K562 (cell line): Measurements from ENCODE around the gene MYCBPAP. TPM values are rescaled to one million over a fixed set of nuclear protein-coding genes. Genes with fewer than 3 reads are reported as not detected.

Experiments
- ATAC-seq: fragments of 200-7000 bp; cut with Tn5 transposase; 3 replicates; pipeline ENCODE4 v1.9.1; 2020; ENCODE audit warnings: moderate library complexity
- BruUV-seq: library from RNA; stranded (reverse); fragments of 400-500 nt; replicated peaks from 2 replicates; lab custom pipeline; 2021; lab: Mats Ljungman, UMichigan
- CTCF ChIA-PET: fragments of 300-600 bp; formaldehyde crosslinking; extraction: SDS; loops from one replicate; lab custom pipeline; 2021; ENCODE audit warnings: low intra/inter-chr PET ratio; lab: Yijun Ruan, JAX
- POLR2A ChIA-PET: fragments of 300-600, 350-650 bp; sonication (Branson Sonifier 250); formaldehyde crosslinking; extraction: SDS; loops from one replicate; lab custom pipeline; 2021; ENCODE audit warnings: antibody characterized with exemption, inconsistent platforms; lab: Yijun Ruan, JAX
- DNase-seq, 4 experiments: peaks; one replicate each; pipeline versions ENCODE4 v3.0.0 to v3.0.0-alpha.2; 2011 to 2018; ENCODE audit warnings: low spot score in 3 of 4, mixed read lengths in 3 of 4; ENCODE audit errors: extremely low read depth in 1 of 4
- FAIRE-seq: peaks from 2 replicates; lab custom pipeline; 2011; peaks lifted over from hg19 to GRCh38; lab: Jason Lieb, UNC
- H2AFZ ChIP-seq: 2 replicates; pipeline ENCODE4 v1.6.0; 2011; ENCODE audit warnings: low read depth, low read length, control low read depth, inconsistent platforms
- H3K27ac ChIP-seq: fragments of 200-600 bp; 3 replicates; pipeline ENCODE4 v1.8.0; 2011; ENCODE audit warnings: low read depth, mild to moderate bottlenecking, control low read depth, inconsistent platforms, low read length, moderate library complexity, mixed read lengths; ENCODE audit errors: extremely low read depth
- H3K27me3 ChIP-seq, 2 experiments: fragments of 300-600 bp in 1 of 2; 2 replicates in 1 of 2; 3 replicates in 1 of 2; pipeline versions ENCODE4 v1.6.0 to v1.8.0; 2011; ENCODE audit warnings: inconsistent platforms in 2 of 2, low read length in 2 of 2, mild to moderate bottlenecking in 1 of 2, mixed read lengths in 1 of 2, moderate library complexity in 1 of 2; ENCODE audit not compliant: control insufficient read depth in 2 of 2, insufficient read depth in 2 of 2
- H3K36me3 ChIP-seq: fragments of 300-600 bp; 3 replicates; pipeline ENCODE4 v1.8.0; 2011; ENCODE audit warnings: mild to moderate bottlenecking, low read length, inconsistent platforms; ENCODE audit not compliant: control insufficient read depth, insufficient read depth
- H3K4me1 ChIP-seq, 2 experiments: fragments of 200-600 bp in 1 of 2; replicated peaks in 1 of 2; 2 replicates in 1 of 2; 3 replicates in 1 of 2; pipeline versions ENCODE4 v1.5.1 to v1.8.0; 2011; ENCODE audit warnings: inconsistent platforms in 2 of 2, low read length in 2 of 2, mild to moderate bottlenecking in 1 of 2, mixed read lengths in 1 of 2, moderate library complexity in 1 of 2; ENCODE audit not compliant: control insufficient read depth in 2 of 2, insufficient read depth in 2 of 2
- H3K4me2 ChIP-seq: 2 replicates; pipeline ENCODE4 v1.6.1; 2011; ENCODE audit warnings: low read length, control low read depth, inconsistent platforms, mixed read lengths; ENCODE audit not compliant: insufficient read depth
- H3K4me3 ChIP-seq: fragments of 200-600 bp; sonication (generic), shearing (Covaris generic); 2 replicates; pipeline ENCODE4 v1.5.1; 2016; ENCODE audit warnings: control low read depth, inconsistent platforms
- H3K79me2 ChIP-seq: fragments of 200-600 bp; 3 replicates; pipeline ENCODE4 v1.8.0; 2011; ENCODE audit warnings: low read length, inconsistent platforms; ENCODE audit not compliant: control insufficient read depth, insufficient read depth
- H3K9ac ChIP-seq, 2 experiments: 2 replicates each; pipeline versions ENCODE4 v1.6.0 to v1.6.1; 2011; ENCODE audit warnings: low read depth in 2 of 2, low read length in 2 of 2, control low read depth in 1 of 2, inconsistent platforms in 1 of 2, mild to moderate bottlenecking in 1 of 2, mixed read lengths in 1 of 2; ENCODE audit not compliant: insufficient read depth in 1 of 2
- H3K9me1 ChIP-seq: one replicate; pipeline ENCODE4 v1.6.0; 2011; ENCODE audit warnings: inconsistent platforms, mild to moderate bottlenecking, low read length, moderate library complexity; ENCODE audit not compliant: control insufficient read depth, insufficient read depth
- H3K9me3 ChIP-seq: replicated peaks from 2 replicates; pipeline ENCODE4 v1.5.1; 2011; ENCODE audit warnings: low read depth, low read length, inconsistent platforms; ENCODE audit not compliant: control insufficient read depth, insufficient read depth
- H4K20me1 ChIP-seq: replicated peaks from 2 replicates; pipeline ENCODE4 v1.6.1; 2011; ENCODE audit warnings: low read length, inconsistent platforms, mixed read lengths; ENCODE audit not compliant: control insufficient read depth, insufficient read depth
- CREM ChIP-seq: IDR thresholded peaks from 2 replicates; pipeline ENCODE4 v1.6.1; 2014; ENCODE audit warnings: antibody characterized with exemption, low read depth
- EP400 ChIP-seq: fragments of 450-650 bp; IDR thresholded peaks from 2 replicates; pipeline ENCODE4 v1.6.1; 2017; ENCODE audit warnings: antibody characterized with exemption, mild to moderate bottlenecking, moderate library complexity
- HDAC3 ChIP-seq: fragments of 450-650 bp; IDR thresholded peaks from 2 replicates; pipeline ENCODE4 v1.6.1; 2018; ENCODE audit warnings: borderline replicate concordance, mild to moderate bottlenecking, moderate library complexity; ENCODE audit not compliant: partially characterized antibody
- HES1 ChIP-seq: fragments of 450-650 bp; IDR thresholded peaks from 2 replicates; pipeline ENCODE4 v1.6.1; 2016; ENCODE audit warnings: low read depth, mild to moderate bottlenecking, moderate library complexity
- PHTF2 ChIP-seq: fragments of 250-450 bp; sonication (Bioruptor Pico); IDR thresholded peaks from 2 replicates; pipeline ENCODE4 v1.5.0; 2021; ENCODE audit warnings: mild to moderate bottlenecking
- RREB1 ChIP-seq: fragments of 250-450 bp; sonication (Bioruptor Pico); IDR thresholded peaks from 2 replicates; pipeline ENCODE4 v1.4.0; 2020
- ZNF766 ChIP-seq: fragments of 200-800 bp; sonication (Bioruptor generic); conservative IDR thresholded peaks from 2 replicates; pipeline ENCODE4 v1.6.1; 2016; ENCODE audit warnings: missing genetic modification characterization, missing compliant biosample characterization
- WGBS: fragments of 100-300 bp; shearing (Covaris generic); methylation state at CpG from one replicate; pipeline ENCODE4 v1.1.6; 2016; ENCODE audit warnings: low coverage, mixed read lengths; ENCODE audit not compliant: insufficient coverage; ENCODE audit errors: missing lambda C conversion rate; 5-methylcytosine and 5-hydroxymethylcytosine counted together
- in situ Hi-C: fragments of 300-500 bp; cut with MboI; formaldehyde crosslinking; loops from 4 replicates; pipeline ENCODE4 v1.15.0; 2018; ENCODE audit warnings: inconsistent platforms, mixed read lengths
- intact Hi-C: fragments of 100-400 bp; cut with micrococcal nuclease; formaldehyde crosslinking; loops from 2 replicates; pipeline ENCODE4 v1.14.2; 2022
- polyA plus RNA-seq, 8 experiments: library from polyadenylated mRNA; depleted of rRNA in 4 of 8; stranded (reverse) in 5 of 8; unstranded in 3 of 8; fragments of >200 nt; fragmentation: Nextera tagmentation in 2 of 8; fragmentation: Illumina TruSeq in 1 of 8; extraction: Ambion mirVana in 2 of 8; extraction: Trizol in 1 of 8; gene quantifications; 2 replicates each; pipeline versions ENCODE4 v1.2.1 to v1.2.3, GENCODE V29; 2011 to 2014; ENCODE audit warnings: inconsistent platforms in 1 of 8, missing spikeins in 1 of 8
- total RNA-seq, 7 experiments: library from RNA; depleted of rRNA in 6 of 7; stranded (reverse); fragments of >200 nt in 6 of 7; fragmentation: Illumina TruSeq in 2 of 7; extraction: Trizol in 2 of 7; gene quantifications; 2 replicates each; pipeline versions ENCODE4 v1.2.1 to v1.2.3, GENCODE V29; 2011 to 2021; ENCODE audit warnings: low replicate concordance in 1 of 7

MYCBPAP gene
- total and polyA plus RNA-seq, 9 of the 15 experiments (the other 6 are each of a cell fraction or from before 2014, with no cell fraction given), result not detected

GRCh38 chr17:50467114-50467854, 41.0 kb upstream of the MYCBPAP start (continued):
- TF ChIP-seq ZNF766 (CRISPR knock-in tag), result no peak

- Histone ChIP-seq H3K36me3 (no peaks in the 10 kb centered on the region), H3K27me3 (peaks cover 22 to 81% of the 10 kb centered on the region in 2 experiments; a peak in 4 of 5 replicates), H3K9me1 (no peaks in the 10 kb centered on the region), H3K27ac (no peak overlapping the region), H2AFZ (no peak overlapping the region), H3K4me1 (peaks cover 0 to 25% of the 10 kb centered on the region in 2 experiments; a peak in 2 of 5 replicates), H3K9ac (no peak overlapping the region), H4K20me1 (peaks cover 12% of the 10 kb centered on the region), H3K4me2 (no peak overlapping the region), H3K4me3 (no peak overlapping the region), H3K79me2 (no peaks in the 10 kb centered on the region), H3K9me3 (no peaks in the 10 kb centered on the region)
- CTCF ChIA-PET, result no interaction called here
- DNase-seq, result no peak
- in situ Hi-C loops, result no loop called here
- POLR2A ChIA-PET, result interaction anchor here (0.7 kb wide), 1 partner anchor 18 kb away, joined by 3 read pairs; no protein-coding TSS in a partner anchor
- no peak for FAIRE-seq
- no TSS peak for BruUV-seq
- intact Hi-C loops, result no loop called here
- WGBS, result 27% methylated on average over 13 of the region's 13 CpGs
- ATAC-seq, result no peak
- no peak for TF ChIP-seq EP400
- TF ChIP-seq CREM, result no peak
- no peak for TF ChIP-seq HDAC3
- no peak for TF ChIP-seq RREB1
- no peak for TF ChIP-seq HES1
- TF ChIP-seq PHTF2 (CRISPR knock-in tag), result no peak
Measured at GRCh38 chr17:50467855-50468303, 40.4 kb upstream of the MYCBPAP start.
